Spleen (tissue), 7 donors: ENCODE measurements around the gene SMIM1.

Experiments used
- POLR2A ChIP-seq, 3 donors: fragments of 450-650 bp; IDR thresholded peaks; one replicate each; pipeline ENCODE4 v1.5.1; 2017; ENCODE audit warnings: antibody characterized with exemption in 3 of 3, mild to moderate bottlenecking in 1 of 3
- TF ChIP-seq, protein P1 (sequence below), 11 experiments: fragments of 200-600 bp in 7 of 11; fragments of 450-650 bp in 4 of 11; sonication (generic) in 4 of 11; IDR thresholded peaks in 8 of 11; conservative IDR thresholded peaks in 3 of 11; 1 replicate in 7 of 11; 2 replicates in 4 of 11; pipeline versions ENCODE4 v1.4.0 to v1.8.0; 2016 to 2021; ENCODE audit warnings: antibody characterized with exemption in 11 of 11, inconsistent platforms in 4 of 11, mild to moderate bottlenecking in 1 of 11
- donor health status: DM: no; HTN: no; CAD: no; lungs with moderate emphysema.
- donor health status: DM: no; HTN: no; CAD: no.
- donor health status: DM: no; HTN: no; CAD: no.

DNA sequence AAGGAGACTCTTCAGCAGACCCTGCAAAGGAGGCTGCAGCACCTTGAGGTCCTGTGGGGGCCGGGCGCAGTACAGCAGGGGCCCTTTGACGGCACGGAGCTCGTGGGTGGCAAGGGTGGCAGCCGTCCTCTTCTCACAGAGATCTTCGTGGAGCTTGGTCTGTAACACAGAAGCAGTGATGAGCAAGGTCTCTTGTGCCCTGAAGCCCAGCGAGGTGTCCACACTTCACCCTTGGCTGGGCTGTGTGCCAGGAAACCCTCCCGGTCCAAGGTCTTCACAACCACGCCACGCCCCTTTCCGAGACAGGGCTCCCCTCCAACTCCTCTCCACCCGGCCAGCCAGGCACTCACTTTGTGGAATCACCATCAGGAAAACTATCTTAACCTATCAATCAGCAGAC is 12.5 kb downstream of the SMIM1 start:
- TF ChIP-seq POLR2A (IDR thresholded peaks at IDR 0.05), result no peak
- TF ChIP-seq, protein P1, sequence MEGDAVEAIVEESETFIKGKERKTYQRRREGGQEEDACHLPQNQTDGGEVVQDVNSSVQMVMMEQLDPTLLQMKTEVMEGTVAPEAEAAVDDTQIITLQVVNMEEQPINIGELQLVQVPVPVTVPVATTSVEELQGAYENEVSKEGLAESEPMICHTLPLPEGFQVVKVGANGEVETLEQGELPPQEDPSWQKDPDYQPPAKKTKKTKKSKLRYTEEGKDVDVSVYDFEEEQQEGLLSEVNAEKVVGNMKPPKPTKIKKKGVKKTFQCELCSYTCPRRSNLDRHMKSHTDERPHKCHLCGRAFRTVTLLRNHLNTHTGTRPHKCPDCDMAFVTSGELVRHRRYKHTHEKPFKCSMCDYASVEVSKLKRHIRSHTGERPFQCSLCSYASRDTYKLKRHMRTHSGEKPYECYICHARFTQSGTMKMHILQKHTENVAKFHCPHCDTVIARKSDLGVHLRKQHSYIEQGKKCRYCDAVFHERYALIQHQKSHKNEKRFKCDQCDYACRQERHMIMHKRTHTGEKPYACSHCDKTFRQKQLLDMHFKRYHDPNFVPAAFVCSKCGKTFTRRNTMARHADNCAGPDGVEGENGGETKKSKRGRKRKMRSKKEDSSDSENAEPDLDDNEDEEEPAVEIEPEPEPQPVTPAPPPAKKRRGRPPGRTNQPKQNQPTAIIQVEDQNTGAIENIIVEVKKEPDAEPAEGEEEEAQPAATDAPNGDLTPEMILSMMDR (IDR thresholded peaks at IDR 0.05 in 8 of 11, conservative IDR thresholded peaks at IDR 0.05 in 3 of 11), result no peak
